Caco-2 (cell line): ENCODE results near the gene MAP4K4. TPM values are rescaled to one million over a fixed set of nuclear protein-coding genes. Genes with fewer than 3 reads are reported as not detected.

Source experiments
- BruUV-seq: library from RNA; stranded (reverse); fragments of 400-500 nt; replicated peaks from 2 replicates; lab custom pipeline; 2021; lab: Mats Ljungman, UMichigan
- CTCF ChIA-PET: fragments of 300-600 bp; sonication (Branson Sonifier 250); formaldehyde crosslinking; loops from one replicate; lab custom pipeline; 2022; ENCODE audit warnings: antibody characterized with exemption; lab: Charles Lee
- POLR2A ChIA-PET: fragments of 300-600 bp; sonication (Branson Sonifier 250); formaldehyde crosslinking; loops from one replicate; lab custom pipeline; 2022; ENCODE audit warnings: antibody characterized with exemption; lab: Charles Lee
- DNase-seq, 2 experiments: peaks; one replicate each; pipeline versions ENCODE4 v3.0.0 to v3.0.0-alpha.2; 2020 to 2022
- H3K27me3 ChIP-seq: replicated peaks from 2 replicates; pipeline ENCODE4 v1.6.0; 2011; ENCODE audit warnings: low read length; ENCODE audit not compliant: control insufficient read depth, insufficient read depth
- H3K36me3 ChIP-seq: 2 replicates; pipeline ENCODE4 v1.5.1; 2011; ENCODE audit warnings: low read length; ENCODE audit not compliant: control insufficient read depth, insufficient read depth
- H3K4me1 ChIP-seq: fragments of 250-450 bp; sonication (Bioruptor Pico); 2 replicates; pipeline ENCODE4 v1.5.1; 2020; ENCODE audit warnings: mild to moderate bottlenecking
- H3K4me3 ChIP-seq: 2 replicates; pipeline ENCODE4 v1.5.1; 2011; ENCODE audit warnings: low read depth, mild to moderate bottlenecking, control low read depth, low read length
- H3K9me3 ChIP-seq: fragments of 250-450 bp; sonication (Bioruptor Pico); 2 replicates; pipeline ENCODE4 v1.5.1; 2020; ENCODE audit warnings: mild to moderate bottlenecking, moderate library complexity
- H3K27ac Mint-ChIP-seq: one replicate; pipeline ENCODE4 v1.8.0; 2022; ENCODE audit warnings: mixed read lengths; ENCODE audit not compliant: unreplicated experiment
- H3K27me3 Mint-ChIP-seq: one replicate; pipeline ENCODE4 v1.8.0; 2022; ENCODE audit warnings: mixed read lengths; ENCODE audit not compliant: insufficient read depth, unreplicated experiment
- H3K36me3 Mint-ChIP-seq: one replicate; pipeline ENCODE4 v1.8.0; 2022; ENCODE audit warnings: mild to moderate bottlenecking, mixed read lengths; ENCODE audit not compliant: insufficient read depth, unreplicated experiment
- H3K4me1 Mint-ChIP-seq: one replicate; pipeline ENCODE4 v1.8.0; 2022; ENCODE audit warnings: low read depth, mixed read lengths; ENCODE audit not compliant: unreplicated experiment
- H3K4me3 Mint-ChIP-seq: one replicate; pipeline ENCODE4 v1.8.0; 2022; ENCODE audit warnings: mild to moderate bottlenecking, moderate library complexity, mixed read lengths; ENCODE audit not compliant: unreplicated experiment
- H3K9me3 Mint-ChIP-seq: one replicate; pipeline ENCODE4 v1.8.0; 2022; ENCODE audit warnings: mixed read lengths; ENCODE audit not compliant: unreplicated experiment
- intact Hi-C: fragments of 100-400 bp; cut with micrococcal nuclease; formaldehyde crosslinking; loops from one replicate; pipeline ENCODE4 v1.10.0; 2022; ENCODE audit not compliant: unreplicated experiment
- total RNA-seq: library from RNA; stranded (reverse); gene quantifications from 2 replicates; pipeline ENCODE4 v1.2.3, GENCODE V29; 2022
- TF ChIP-seq, protein P1 (sequence below), 2 experiments: fragments of 200-600 bp in 1 of 2; IDR thresholded peaks; 1 replicate in 1 of 2; 2 replicates in 1 of 2; pipeline versions ENCODE4 v1.5.1 to v1.8.0; 2011 to 2022; ENCODE audit warnings: antibody characterized with exemption in 1 of 2, control low read depth in 1 of 2, inconsistent platforms in 1 of 2, low read depth in 1 of 2, low read length in 1 of 2, mild to moderate bottlenecking in 1 of 2, moderate library complexity in 1 of 2; ENCODE audit not compliant: insufficient read depth in 1 of 2, severe bottlenecking in 1 of 2, unreplicated experiment in 1 of 2

The MAP4K4 gene
- total RNA-seq, 1 experiment from 2014 or later, result 257 TPM

DNA sequence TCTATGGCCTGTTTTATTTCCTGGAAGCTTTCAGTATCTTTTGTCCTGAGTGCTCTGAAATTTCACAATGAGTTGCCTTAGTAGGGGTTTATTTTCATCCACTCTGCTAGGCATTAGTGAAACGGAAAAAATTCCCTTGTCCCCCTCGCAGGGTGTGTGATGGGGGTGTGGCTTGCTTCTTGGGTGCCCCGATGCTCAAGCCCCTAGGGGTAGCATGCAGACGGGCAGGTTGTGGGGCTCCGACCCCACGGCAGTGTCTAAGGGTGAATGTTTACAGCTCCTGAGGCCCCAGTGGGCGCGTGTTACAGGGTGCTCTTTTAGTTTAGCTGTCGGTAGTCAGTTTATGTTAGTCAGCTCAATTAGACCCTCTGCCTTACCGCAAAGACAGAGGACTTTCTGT is 32.2 kb upstream of the MAP4K4 start:
- ChIA-PET CTCF (no interaction called here), POLR2A (no interaction called here)
- Mint-ChIP-seq H3K27ac (no peak overlapping the region), H3K27me3 (no peaks in the 10 kb centered on the region), H3K9me3 (peaks cover 4% of the 10 kb centered on the region), H3K36me3 (no peaks in the 10 kb centered on the region), H3K4me3 (no peak overlapping the region), H3K4me1 (no peaks in the 10 kb centered on the region)
- no peaks in the 10 kb centered on the region for H3K9me3 ChIP-seq
- no TSS peak for BruUV-seq
- no peak overlapping the region for H3K4me3 ChIP-seq
- TF ChIP-seq, protein P1, sequence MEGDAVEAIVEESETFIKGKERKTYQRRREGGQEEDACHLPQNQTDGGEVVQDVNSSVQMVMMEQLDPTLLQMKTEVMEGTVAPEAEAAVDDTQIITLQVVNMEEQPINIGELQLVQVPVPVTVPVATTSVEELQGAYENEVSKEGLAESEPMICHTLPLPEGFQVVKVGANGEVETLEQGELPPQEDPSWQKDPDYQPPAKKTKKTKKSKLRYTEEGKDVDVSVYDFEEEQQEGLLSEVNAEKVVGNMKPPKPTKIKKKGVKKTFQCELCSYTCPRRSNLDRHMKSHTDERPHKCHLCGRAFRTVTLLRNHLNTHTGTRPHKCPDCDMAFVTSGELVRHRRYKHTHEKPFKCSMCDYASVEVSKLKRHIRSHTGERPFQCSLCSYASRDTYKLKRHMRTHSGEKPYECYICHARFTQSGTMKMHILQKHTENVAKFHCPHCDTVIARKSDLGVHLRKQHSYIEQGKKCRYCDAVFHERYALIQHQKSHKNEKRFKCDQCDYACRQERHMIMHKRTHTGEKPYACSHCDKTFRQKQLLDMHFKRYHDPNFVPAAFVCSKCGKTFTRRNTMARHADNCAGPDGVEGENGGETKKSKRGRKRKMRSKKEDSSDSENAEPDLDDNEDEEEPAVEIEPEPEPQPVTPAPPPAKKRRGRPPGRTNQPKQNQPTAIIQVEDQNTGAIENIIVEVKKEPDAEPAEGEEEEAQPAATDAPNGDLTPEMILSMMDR (IDR thresholded peaks at IDR 0.05; ENCODE audit: insufficient read depth in 1 of 2, low read depth in 1 of 2, low read length in 1 of 2, severe bottlenecking in 1 of 2, unreplicated experiment in 1 of 2), result no peak
- DNase-seq, result no peak
- no peaks in the 10 kb centered on the region for H3K27me3 ChIP-seq
- H3K4me1 ChIP-seq, result no peaks in the 10 kb centered on the region
- H3K36me3 ChIP-seq, result no peaks in the 10 kb centered on the region
- intact Hi-C loops, result no loop called here

DNA sequence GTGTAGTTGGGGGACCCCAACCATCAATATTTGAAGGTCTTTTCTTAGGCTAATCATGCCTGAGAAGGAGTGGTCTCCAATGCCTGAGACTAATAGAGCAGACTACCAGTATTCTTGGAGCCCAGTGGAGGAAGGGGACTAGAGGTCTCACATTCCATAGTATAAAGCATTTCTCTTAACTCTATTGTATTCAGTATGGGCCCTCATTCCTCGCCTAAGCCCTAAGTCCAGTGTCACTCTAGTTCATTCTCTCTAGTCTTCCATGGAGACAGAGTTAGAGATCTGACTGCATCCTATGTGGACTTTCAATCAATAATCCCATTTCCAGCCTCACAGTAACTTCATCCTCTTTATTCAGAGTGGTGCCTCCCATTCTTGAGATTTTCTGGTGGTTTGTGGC is 29.7 kb upstream of the MAP4K4 start:
- no peaks in the 10 kb centered on the region for H3K36me3 ChIP-seq
- H3K4me1 ChIP-seq, result no peaks in the 10 kb centered on the region
- ChIA-PET POLR2A (no interaction called here), CTCF (no interaction called here)
- intact Hi-C loops, result no loop called here
- Mint-ChIP-seq H3K9me3 (peaks cover 29% of the 10 kb centered on the region), H3K4me3 (no peak overlapping the region), H3K4me1 (no peaks in the 10 kb centered on the region), H3K36me3 (no peaks in the 10 kb centered on the region), H3K27ac (no peak overlapping the region), H3K27me3 (no peaks in the 10 kb centered on the region)
- DNase-seq, result no peak
- TF ChIP-seq, protein P1 (IDR thresholded peaks at IDR 0.05; ENCODE audit: insufficient read depth in 1 of 2, low read depth in 1 of 2, low read length in 1 of 2, severe bottlenecking in 1 of 2, unreplicated experiment in 1 of 2), result no peak
- H3K27me3 ChIP-seq, result no peaks in the 10 kb centered on the region
- peaks cover 9% of the 10 kb centered on the region for H3K9me3 ChIP-seq
- no TSS peak for BruUV-seq
- no peak overlapping the region for H3K4me3 ChIP-seq

DNA sequence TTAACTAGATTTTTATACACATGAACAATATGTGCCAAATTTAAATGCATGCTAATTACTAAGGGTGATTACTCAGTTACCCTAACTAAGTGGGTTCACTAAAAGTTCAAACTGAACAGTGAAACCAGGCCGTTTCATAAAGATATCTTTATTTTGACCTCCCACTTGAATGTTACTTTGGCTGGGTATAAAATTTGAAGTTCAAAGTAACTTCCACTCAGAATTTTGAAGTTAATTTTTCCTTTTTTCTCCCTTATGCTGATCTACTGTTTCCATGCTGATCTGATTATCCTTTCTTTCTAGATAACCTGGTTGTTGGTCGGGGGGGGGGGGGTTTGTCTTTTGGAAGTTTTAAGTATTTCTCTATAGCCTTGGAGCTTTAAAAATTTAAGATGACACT is 25.5 kb upstream of the MAP4K4 start:
- Mint-ChIP-seq H3K27ac (no peak overlapping the region), H3K4me1 (peaks cover 14% of the 10 kb centered on the region), H3K9me3 (peaks cover 41% of the 10 kb centered on the region), H3K4me3 (no peak overlapping the region), H3K27me3 (no peaks in the 10 kb centered on the region), H3K36me3 (no peaks in the 10 kb centered on the region)
- H3K36me3 ChIP-seq, result no peaks in the 10 kb centered on the region
- intact Hi-C loops, result no loop called here
- DNase-seq, result no peak
- TF ChIP-seq, protein P1 (IDR thresholded peaks at IDR 0.05; ENCODE audit: insufficient read depth in 1 of 2, low read depth in 1 of 2, low read length in 1 of 2, severe bottlenecking in 1 of 2, unreplicated experiment in 1 of 2), result no peak
- no TSS peak for BruUV-seq
- POLR2A ChIA-PET, result interaction anchor here (0.6 kb wide), 1 partner anchor 103 kb away, joined by 3 read pairs; no protein-coding TSS in a partner anchor
- no peaks in the 10 kb centered on the region for H3K27me3 ChIP-seq
- H3K4me1 ChIP-seq, result no peaks in the 10 kb centered on the region
- H3K9me3 ChIP-seq, result peaks cover 9% of the 10 kb centered on the region
- H3K4me3 ChIP-seq, result no peak overlapping the region
- CTCF ChIA-PET, result no interaction called here
